Esophagus squamous epithelium (tissue), 4 donors: ENCODE results near the gene PSME4.
"Not testable (repeated sequence)": the region's sequence is repeated elsewhere in the genome, so short reads cannot be mapped to it uniquely, and the experiment has no call there.

Experiments used
- CTCF ChIP-seq, 6 experiments: fragments of 450-650 bp in 4 of 6; fragments of 200-600 bp in 2 of 6; sonication (generic) in 2 of 6; IDR thresholded peaks; one replicate each; pipeline ENCODE4 v1.5.1; 2016 to 2019; ENCODE audit warnings: antibody characterized with exemption in 6 of 6, mild to moderate bottlenecking in 4 of 6, moderate library complexity in 4 of 6
- POLR2A ChIP-seq, 4 donors: fragments of 450-650 bp; IDR thresholded peaks; one replicate each; pipeline ENCODE4 v1.6.1; 2017; ENCODE audit warnings: antibody characterized with exemption in 4 of 4, mild to moderate bottlenecking in 4 of 4, moderate library complexity in 3 of 4

- not testable (repeated sequence) for TF ChIP-seq POLR2A (IDR thresholded peaks at IDR 0.05)
- peak in 1 of 6 experiments; percentile 26 for TF ChIP-seq CTCF (IDR thresholded peaks at IDR 0.05)
These were observed 147.2 kb downstream of the PSME4 start for GRCh38 chr2:53823639-53824038.
